ENCODE results near the gene RALGPS1.

DNA sequence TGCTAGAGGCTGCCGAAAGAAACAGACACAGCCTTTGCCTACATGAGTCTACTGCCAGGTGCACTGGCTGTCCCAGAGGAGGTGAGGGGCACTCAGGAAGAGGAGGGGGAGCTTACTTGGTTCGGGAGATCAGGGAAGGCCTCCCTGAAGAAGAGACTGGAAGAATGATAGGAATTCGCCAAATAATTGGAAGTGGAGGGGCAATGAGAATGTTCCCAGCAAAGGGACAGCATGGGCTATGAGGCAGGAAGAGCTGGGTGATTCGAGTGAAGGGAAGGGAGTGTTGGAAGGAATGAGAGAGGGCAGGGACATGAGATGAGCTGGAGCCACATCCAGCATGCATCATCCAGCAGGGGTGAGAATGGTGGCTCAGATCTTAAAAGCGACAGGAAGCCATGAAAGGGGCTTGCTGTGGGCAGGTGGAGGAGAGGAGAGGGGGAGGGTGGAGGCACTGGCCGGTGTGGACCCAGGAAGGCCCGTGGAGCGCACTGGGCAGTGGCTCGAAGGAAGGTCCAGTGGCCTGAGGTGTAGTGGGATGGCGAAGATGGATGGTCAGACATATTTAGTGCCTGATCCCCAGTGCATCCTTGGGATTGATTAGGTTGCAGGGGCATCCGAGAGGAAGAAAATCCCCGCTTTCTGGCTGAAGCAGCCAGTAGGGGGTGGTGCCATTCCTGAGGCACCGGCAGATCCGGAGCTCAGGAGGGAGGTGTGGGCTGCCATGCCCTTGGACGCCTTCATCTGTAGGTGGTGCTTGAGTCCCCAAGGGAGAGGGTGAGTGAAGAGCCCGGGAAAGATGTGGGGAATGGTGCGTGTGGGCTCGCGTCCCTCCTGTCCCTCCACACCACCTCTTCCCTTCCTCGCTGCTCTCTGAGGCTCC, 296.5 kb downstream of the RALGPS1 start:
- TF ChIP-seq POLR2A (IDR thresholded peaks at IDR 0.05) (no peak), POLR2AphosphoS5 (IDR thresholded peaks at IDR 0.05) (no peak)
- TF ChIP-seq, protein P1, sequence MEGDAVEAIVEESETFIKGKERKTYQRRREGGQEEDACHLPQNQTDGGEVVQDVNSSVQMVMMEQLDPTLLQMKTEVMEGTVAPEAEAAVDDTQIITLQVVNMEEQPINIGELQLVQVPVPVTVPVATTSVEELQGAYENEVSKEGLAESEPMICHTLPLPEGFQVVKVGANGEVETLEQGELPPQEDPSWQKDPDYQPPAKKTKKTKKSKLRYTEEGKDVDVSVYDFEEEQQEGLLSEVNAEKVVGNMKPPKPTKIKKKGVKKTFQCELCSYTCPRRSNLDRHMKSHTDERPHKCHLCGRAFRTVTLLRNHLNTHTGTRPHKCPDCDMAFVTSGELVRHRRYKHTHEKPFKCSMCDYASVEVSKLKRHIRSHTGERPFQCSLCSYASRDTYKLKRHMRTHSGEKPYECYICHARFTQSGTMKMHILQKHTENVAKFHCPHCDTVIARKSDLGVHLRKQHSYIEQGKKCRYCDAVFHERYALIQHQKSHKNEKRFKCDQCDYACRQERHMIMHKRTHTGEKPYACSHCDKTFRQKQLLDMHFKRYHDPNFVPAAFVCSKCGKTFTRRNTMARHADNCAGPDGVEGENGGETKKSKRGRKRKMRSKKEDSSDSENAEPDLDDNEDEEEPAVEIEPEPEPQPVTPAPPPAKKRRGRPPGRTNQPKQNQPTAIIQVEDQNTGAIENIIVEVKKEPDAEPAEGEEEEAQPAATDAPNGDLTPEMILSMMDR (IDR thresholded peaks at IDR 0.05 in 8 of 11, conservative IDR thresholded peaks at IDR 0.05 in 3 of 11): no peak
